ENCODE measurements around the gene RAB40B. TPM values are rescaled to one million over a fixed set of nuclear protein-coding genes. Genes with fewer than 3 reads are reported as not detected.
A peak's percentile ranks its signal among the peaks of the same experiment; 100 is the strongest.

RAB40B gene
- total RNA-seq, 1 donor from 2014 or later = 40.9 TPM

GRCh38 chr17:82649501-82650261, 48.8 kb downstream of the RAB40B start:
- no peak for DNase-seq

- DNase-seq = no peak
These were observed 49.7 kb downstream of the RAB40B start for GRCh38 chr17:82648742-82649331.

GRCh38 chr17:82648165-82648668, 50.3 kb downstream of the RAB40B start, which contains the start of gene WDR45B:
Gene WDR45B (minus strand): TSS chr17:82648444. CDS start chr17:82648340, 104 bp downstream.
- DNase-seq = peak; percentile 98

GRCh38 chr17:82647593-82648164, 50.8 kb downstream of the RAB40B start:
- peak; percentile 37 for DNase-seq

GRCh38 chr17:82645516-82645915, 53.0 kb downstream of the RAB40B start:
- no peak for DNase-seq

GRCh38 chr17:82644148-82644547, 54.4 kb downstream of the RAB40B start:
- DNase-seq = no peak

- DNase-seq = no peak
These were observed 56.5 kb downstream of the RAB40B start for GRCh38 chr17:82642022-82642421.

- DNase-seq = no peak
These were observed 58.5 kb downstream of the RAB40B start for GRCh38 chr17:82640036-82640435.

- no peak for DNase-seq
These were observed 58.9 kb downstream of the RAB40B start for GRCh38 chr17:82639628-82640027.

GRCh38 chr17:82638183-82638773, 60.2 kb downstream of the RAB40B start:
- DNase-seq = no peak

- DNase-seq = peak; percentile 55
These were observed 61.6 kb downstream of the RAB40B start for GRCh38 chr17:82636626-82637598.

- no peak for DNase-seq
These were observed 65.2 kb downstream of the RAB40B start for GRCh38 chr17:82633343-82633742.

- DNase-seq = no peak
These were observed 66.0 kb downstream of the RAB40B start for GRCh38 chr17:82632451-82632850.

- no peak for DNase-seq
These were observed 67.0 kb downstream of the RAB40B start for GRCh38 chr17:82631544-82631943.

GRCh38 chr17:82630212-82630611, 68.3 kb downstream of the RAB40B start:
- DNase-seq = no peak

- DNase-seq = no peak
These were observed 68.8 kb downstream of the RAB40B start for GRCh38 chr17:82629748-82630147.

GRCh38 chr17:82627405-82627804, 71.1 kb downstream of the RAB40B start:
- no peak for DNase-seq

GRCh38 chr17:82623707-82624106, 74.8 kb downstream of the RAB40B start:
- no peak for DNase-seq

GRCh38 chr17:82619641-82620040, 78.9 kb downstream of the RAB40B start:
- DNase-seq = no peak

- DNase-seq = no peak
These were observed 79.3 kb downstream of the RAB40B start for GRCh38 chr17:82619211-82619610.

GRCh38 chr17:82616021-82616711, 82.3 kb downstream of the RAB40B start:
- DNase-seq = peak; percentile 56

Measured in tongue (tissue), 2 donors.